Psoas muscle (tissue), 8 donors: ENCODE data around the gene YAF2. TPM values are rescaled to one million over a fixed set of nuclear protein-coding genes. Genes with fewer than 3 reads are reported as not detected.
A peak's percentile ranks its signal among the peaks of the same experiment; 100 is the strongest.

Source experiments
- ATAC-seq, 4 donors: fragments of 200-7000 bp; cut with Tn5 transposase; one replicate each; pipeline ENCODE4 v1.9.1; 2020; ENCODE audit warnings: moderate library complexity in 3 of 4, mild to moderate bottlenecking in 2 of 4
- DNase-seq, 2 donors: peaks; one replicate each; pipeline ENCODE4 v3.0.0-alpha.2; 2020
- H3K27ac ChIP-seq: fragments of 200-600 bp; one replicate; pipeline ENCODE4 v1.8.0; 2022
- H3K27me3 ChIP-seq, 3 donors: fragments of 200-600 bp in 1 of 3; one replicate each; pipeline versions ENCODE4 v1.6.1 to v1.8.0; 2013 to 2022; ENCODE audit warnings: low read length in 2 of 3, mild to moderate bottlenecking in 2 of 3, moderate library complexity in 1 of 3; ENCODE audit not compliant: insufficient read depth in 3 of 3
- H3K36me3 ChIP-seq, 2 donors: fragments of 200-600 bp in 1 of 2; one replicate each; pipeline versions ENCODE4 v1.6.1 to v1.8.0; 2013 to 2022; ENCODE audit warnings: low read depth in 1 of 2, mild to moderate bottlenecking in 1 of 2, moderate library complexity in 1 of 2; ENCODE audit not compliant: insufficient read depth in 1 of 2
- H3K4me1 ChIP-seq: fragments of 200-600 bp; one replicate; pipeline ENCODE4 v1.8.0; 2022
- H3K4me3 ChIP-seq: fragments of 200-600 bp; one replicate; pipeline ENCODE4 v1.8.0; 2022; ENCODE audit warnings: mild to moderate bottlenecking
- H3K9me3 ChIP-seq: fragments of 200-600 bp; one replicate; pipeline ENCODE4 v1.8.0; 2022
- whole genome bisulfite sequencing, 3 donors: extraction: QIAGEN DNeasy Blood & Tissue Kit; methylation state at CpG; one replicate each; pipeline versions ENCODE4 v1.1.6 to v1.1.7; 2013; 5-methylcytosine and 5-hydroxymethylcytosine counted together
- intact Hi-C, 2 donors: fragments of 100-400 bp; cut with DNase I; formaldehyde crosslinking; loops; one replicate each; pipeline versions ENCODE4 v1.11.0 to v1.14.2; 2022
- polyA plus RNA-seq, 3 donors: library from polyadenylated mRNA; stranded (reverse); fragments of 200-250 nt; gene quantifications; one replicate each; pipeline ENCODE4 v1.2.3, GENCODE V29; 2013
- total RNA-seq, 4 donors: library from RNA; stranded (reverse); fragmentation: NEBNext Ultra II Directional in 2 of 4; extraction: Animal tissue kit (Norgen Biotek cat#: 25700) in 2 of 4; gene quantifications; one replicate each; pipeline versions ENCODE4 v1.2.1 to v1.2.4, GENCODE V29; 2021 to 2023
- TF ChIP-seq, protein P1 (sequence below): fragments of 200-600 bp; IDR thresholded peaks from one replicate; pipeline ENCODE4 v1.8.0; 2022; ENCODE audit warnings: antibody characterized with exemption
- donor health status: healthy with polysubstance abuse.
- donor health status: DM: no; HTN: no; CAD: no; lungs with moderate emphysema.
- donor health status: Bipolar disorder and iron deficiency.
- donor health status: healthy.
- donor health status: DM: yes; HTN: yes; CAD: no.
- donor health status: DM: no; HTN: no; CAD: no.
- donor health status: DM: no; HTN: no; CAD: no.
- donor health status: DM: yes; HTN: yes; CAD: no.

YAF2 gene
- total and polyA plus RNA-seq, 7 donors: 12.2 to 99.2 (median 50.9) TPM

DNA sequence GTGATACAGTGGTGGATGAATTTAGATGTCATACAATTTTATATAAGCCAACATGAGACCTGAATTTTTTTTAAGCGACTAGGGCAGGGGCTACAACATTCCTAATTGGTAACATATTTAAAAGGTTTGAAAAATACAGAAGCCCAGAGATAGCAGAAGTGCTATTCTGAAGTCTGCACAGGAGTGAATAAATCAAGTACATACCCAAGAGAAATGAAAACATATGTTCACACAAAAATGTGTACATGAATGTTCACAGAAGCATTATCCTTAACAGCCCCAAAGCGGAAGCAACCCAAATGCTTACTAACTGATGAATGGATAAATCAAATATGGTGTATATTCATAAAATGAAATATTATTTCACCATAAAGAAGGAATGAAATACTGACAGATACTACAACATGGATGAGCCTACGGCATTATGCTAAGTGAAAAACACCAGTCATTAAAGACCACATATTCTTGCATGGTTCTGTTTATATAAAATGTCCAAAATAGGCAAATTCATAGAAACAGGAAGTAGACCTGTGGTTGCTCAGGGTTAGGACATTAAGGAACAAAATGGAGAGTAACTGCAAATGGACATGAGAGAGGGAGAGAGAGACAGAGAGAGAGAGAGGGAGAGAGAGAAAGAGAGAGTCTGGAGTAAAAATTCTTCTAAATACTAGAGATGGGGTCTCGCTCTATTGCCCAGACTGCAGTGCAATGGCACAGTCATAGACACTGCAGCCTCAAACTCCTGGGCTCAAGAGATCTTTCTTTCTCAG is 65.4 kb downstream of the YAF2 start:
- WGBS, 3 donors: 94 to 95% (median 95%) methylated on average over 4 of the region's 4 CpGs
- Histone ChIP-seq H3K4me3 (no peak overlapping the region), H3K27me3 (no peaks in the 10 kb centered on the region), H3K9me3 (no peaks in the 10 kb centered on the region), H3K36me3 (peaks cover 0 to 4% of the 10 kb centered on the region in 2 donors), H3K27ac (no peak overlapping the region), H3K4me1 (no peaks in the 10 kb centered on the region)
- TF ChIP-seq, protein P1, sequence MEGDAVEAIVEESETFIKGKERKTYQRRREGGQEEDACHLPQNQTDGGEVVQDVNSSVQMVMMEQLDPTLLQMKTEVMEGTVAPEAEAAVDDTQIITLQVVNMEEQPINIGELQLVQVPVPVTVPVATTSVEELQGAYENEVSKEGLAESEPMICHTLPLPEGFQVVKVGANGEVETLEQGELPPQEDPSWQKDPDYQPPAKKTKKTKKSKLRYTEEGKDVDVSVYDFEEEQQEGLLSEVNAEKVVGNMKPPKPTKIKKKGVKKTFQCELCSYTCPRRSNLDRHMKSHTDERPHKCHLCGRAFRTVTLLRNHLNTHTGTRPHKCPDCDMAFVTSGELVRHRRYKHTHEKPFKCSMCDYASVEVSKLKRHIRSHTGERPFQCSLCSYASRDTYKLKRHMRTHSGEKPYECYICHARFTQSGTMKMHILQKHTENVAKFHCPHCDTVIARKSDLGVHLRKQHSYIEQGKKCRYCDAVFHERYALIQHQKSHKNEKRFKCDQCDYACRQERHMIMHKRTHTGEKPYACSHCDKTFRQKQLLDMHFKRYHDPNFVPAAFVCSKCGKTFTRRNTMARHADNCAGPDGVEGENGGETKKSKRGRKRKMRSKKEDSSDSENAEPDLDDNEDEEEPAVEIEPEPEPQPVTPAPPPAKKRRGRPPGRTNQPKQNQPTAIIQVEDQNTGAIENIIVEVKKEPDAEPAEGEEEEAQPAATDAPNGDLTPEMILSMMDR: no peak
- ATAC-seq: no peak
- no peak for DNase-seq
- intact Hi-C loops: no loop called here

GRCh38 chr12:42167711-42168110 is 70.3 kb downstream of the YAF2 start:
- DNase-seq (no peak), ATAC-seq (no peak)
- Histone ChIP-seq H3K4me1 (no peaks in the 10 kb centered on the region), H3K36me3 (peaks cover 0 to 4% of the 10 kb centered on the region in 2 donors), H3K4me3 (no peak overlapping the region), H3K9me3 (no peaks in the 10 kb centered on the region), H3K27me3 (no peaks in the 10 kb centered on the region), H3K27ac (no peak overlapping the region)
- 94 to 96% (median 96%) methylated on average over 6 of the region's 6 CpGs for WGBS, 3 donors
- TF ChIP-seq, protein P1: no peak
- intact Hi-C loops: no loop called here

DNA sequence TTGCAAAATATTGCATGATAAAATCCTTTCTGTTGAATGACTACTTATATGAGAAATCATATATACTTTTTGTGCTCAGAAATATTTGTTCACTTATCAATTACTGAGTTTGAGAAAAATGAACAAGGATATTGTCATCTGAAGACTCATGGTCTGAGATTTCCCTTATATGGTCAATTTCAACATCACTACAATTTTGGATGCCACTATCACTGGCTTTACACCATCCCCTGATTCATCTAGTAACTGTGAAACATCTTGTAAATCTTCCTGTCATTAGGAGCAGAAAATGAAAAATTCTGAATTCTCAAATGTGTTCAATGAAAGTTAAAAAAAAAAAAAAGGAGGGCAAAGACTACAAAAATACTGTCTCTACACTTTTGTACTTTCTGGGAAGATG is 71.5 kb downstream of the YAF2 start:
- Histone ChIP-seq H3K4me1 (no peaks in the 10 kb centered on the region), H3K4me3 (no peak overlapping the region), H3K27ac (no peak overlapping the region), H3K36me3 (peaks cover 0 to 2% of the 10 kb centered on the region in 2 donors), H3K27me3 (no peaks in the 10 kb centered on the region), H3K9me3 (no peaks in the 10 kb centered on the region)
- ATAC-seq (peak in 1 of 4 donors; percentile 54), DNase-seq (no peak)
- intact Hi-C loops: no loop called here
- TF ChIP-seq, protein P1: no peak

DNA sequence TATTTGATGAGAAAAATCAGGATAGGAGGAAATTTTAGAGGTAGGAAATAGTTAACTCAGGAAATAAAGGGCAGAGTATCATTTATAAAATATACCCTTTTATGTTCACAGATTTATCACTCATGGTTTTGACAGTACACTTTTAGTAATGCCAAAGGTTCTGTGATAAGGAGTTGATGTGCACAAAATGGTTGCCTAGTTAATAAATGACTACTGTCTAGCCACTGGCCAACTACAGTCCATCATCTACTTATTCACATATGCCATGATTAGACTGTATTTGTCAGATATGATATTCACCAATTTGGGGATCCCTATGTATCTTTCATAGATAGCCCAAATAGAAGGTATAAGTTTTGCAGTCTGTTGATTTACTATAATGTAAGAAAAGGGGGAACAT is 74.1 kb downstream of the YAF2 start:
- no peak for DNase-seq
- Histone ChIP-seq H3K4me3 (no peak overlapping the region), H3K4me1 (no peaks in the 10 kb centered on the region), H3K27ac (no peak overlapping the region), H3K9me3 (no peaks in the 10 kb centered on the region), H3K36me3 (peaks cover 0 to 28% of the 10 kb centered on the region in 2 donors), H3K27me3 (no peaks in the 10 kb centered on the region)
- ATAC-seq: no peak
- TF ChIP-seq, protein P1: no peak
- intact Hi-C loops: no loop called here

DNA sequence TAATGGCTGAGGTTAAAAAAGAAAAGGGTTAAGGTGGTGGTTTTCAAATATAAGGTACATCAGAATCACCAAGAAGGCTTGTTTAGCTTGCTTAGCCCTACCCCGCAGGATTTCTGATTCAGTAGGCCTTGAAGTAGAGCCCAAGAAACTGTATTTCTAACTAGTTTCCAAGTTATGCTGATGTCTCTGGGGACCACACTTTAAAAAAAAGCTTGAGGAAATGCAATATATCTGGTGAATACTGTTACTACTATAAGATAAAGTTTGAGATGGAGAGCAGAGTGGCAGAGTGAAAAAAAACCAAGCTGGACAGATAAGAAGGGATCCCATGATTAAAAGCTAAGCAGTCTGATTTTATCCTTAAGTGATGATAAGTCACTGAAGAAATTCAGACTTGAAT is 75.1 kb downstream of the YAF2 start:
- no peak overlapping the region for H3K4me3 ChIP-seq
- TF ChIP-seq, protein P1: no peak
- ATAC-seq (no peak), DNase-seq (no peak)
- no peaks in the 10 kb centered on the region for H3K9me3 ChIP-seq
- H3K4me1 ChIP-seq: no peaks in the 10 kb centered on the region
- no peak overlapping the region for H3K27ac ChIP-seq
- intact Hi-C loops: no loop called here
- no peaks in the 10 kb centered on the region for H3K27me3 ChIP-seq
- 81 to 83% (median 82%) methylated on average over 1 of the region's 1 CpG for WGBS, 3 donors
- H3K36me3 ChIP-seq: peaks cover 0 to 38% of the 10 kb centered on the region in 2 donors
